Measurements from ENCODE around the gene SLITRK3.

The SLITRK3 gene

DNA sequence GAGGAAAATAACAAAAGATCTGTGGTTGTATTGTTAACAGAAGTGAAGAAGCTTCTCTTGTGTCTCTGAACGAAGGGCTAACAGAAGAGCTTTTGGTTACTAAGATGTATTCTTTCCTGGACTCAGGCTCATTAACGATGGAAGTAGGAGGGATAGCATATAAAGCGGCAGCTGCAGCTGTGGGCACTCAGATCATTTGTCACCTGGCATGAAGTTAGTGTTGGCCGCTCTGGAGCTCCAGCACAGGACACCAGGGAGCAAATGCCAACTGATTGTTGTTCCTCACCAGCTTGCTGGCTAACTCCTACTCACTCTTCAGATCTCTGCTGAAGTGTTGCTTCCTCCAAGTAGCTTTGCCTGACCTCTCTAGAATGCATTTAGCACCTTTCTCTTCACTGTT is 15.5 kb upstream of the SLITRK3 start:
- no peak for DNase-seq (ENCODE audit: low spot score)
- in situ Hi-C loops (cut with MboI; ENCODE audit: low pct_unique_long_range_greater_than_20kb, low sequenced_read_pairs, unreplicated experiment): no loop called here
- TF ChIP-seq, protein P1, sequence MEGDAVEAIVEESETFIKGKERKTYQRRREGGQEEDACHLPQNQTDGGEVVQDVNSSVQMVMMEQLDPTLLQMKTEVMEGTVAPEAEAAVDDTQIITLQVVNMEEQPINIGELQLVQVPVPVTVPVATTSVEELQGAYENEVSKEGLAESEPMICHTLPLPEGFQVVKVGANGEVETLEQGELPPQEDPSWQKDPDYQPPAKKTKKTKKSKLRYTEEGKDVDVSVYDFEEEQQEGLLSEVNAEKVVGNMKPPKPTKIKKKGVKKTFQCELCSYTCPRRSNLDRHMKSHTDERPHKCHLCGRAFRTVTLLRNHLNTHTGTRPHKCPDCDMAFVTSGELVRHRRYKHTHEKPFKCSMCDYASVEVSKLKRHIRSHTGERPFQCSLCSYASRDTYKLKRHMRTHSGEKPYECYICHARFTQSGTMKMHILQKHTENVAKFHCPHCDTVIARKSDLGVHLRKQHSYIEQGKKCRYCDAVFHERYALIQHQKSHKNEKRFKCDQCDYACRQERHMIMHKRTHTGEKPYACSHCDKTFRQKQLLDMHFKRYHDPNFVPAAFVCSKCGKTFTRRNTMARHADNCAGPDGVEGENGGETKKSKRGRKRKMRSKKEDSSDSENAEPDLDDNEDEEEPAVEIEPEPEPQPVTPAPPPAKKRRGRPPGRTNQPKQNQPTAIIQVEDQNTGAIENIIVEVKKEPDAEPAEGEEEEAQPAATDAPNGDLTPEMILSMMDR (IDR thresholded peaks at IDR 0.05; ENCODE audit: extremely low read depth, insufficient read depth, missing control alignments): no peak

- DNase-seq (ENCODE audit: low spot score): no peak
- in situ Hi-C loops (cut with MboI; ENCODE audit: low pct_unique_long_range_greater_than_20kb, low sequenced_read_pairs, unreplicated experiment): no loop called here
- TF ChIP-seq, protein P1 (IDR thresholded peaks at IDR 0.05; ENCODE audit: extremely low read depth, insufficient read depth, missing control alignments): no peak
Observed at GRCh38 chr3:165210727-165211126, 14.5 kb upstream of the SLITRK3 start.

- TF ChIP-seq, protein P1 (IDR thresholded peaks at IDR 0.05; ENCODE audit: extremely low read depth, insufficient read depth, missing control alignments): no peak
- no peak for DNase-seq (ENCODE audit: low spot score)
- in situ Hi-C loops (cut with MboI; ENCODE audit: low pct_unique_long_range_greater_than_20kb, low sequenced_read_pairs, unreplicated experiment): no loop called here
Observed at GRCh38 chr3:165210132-165210531, 13.9 kb upstream of the SLITRK3 start.

DNA sequence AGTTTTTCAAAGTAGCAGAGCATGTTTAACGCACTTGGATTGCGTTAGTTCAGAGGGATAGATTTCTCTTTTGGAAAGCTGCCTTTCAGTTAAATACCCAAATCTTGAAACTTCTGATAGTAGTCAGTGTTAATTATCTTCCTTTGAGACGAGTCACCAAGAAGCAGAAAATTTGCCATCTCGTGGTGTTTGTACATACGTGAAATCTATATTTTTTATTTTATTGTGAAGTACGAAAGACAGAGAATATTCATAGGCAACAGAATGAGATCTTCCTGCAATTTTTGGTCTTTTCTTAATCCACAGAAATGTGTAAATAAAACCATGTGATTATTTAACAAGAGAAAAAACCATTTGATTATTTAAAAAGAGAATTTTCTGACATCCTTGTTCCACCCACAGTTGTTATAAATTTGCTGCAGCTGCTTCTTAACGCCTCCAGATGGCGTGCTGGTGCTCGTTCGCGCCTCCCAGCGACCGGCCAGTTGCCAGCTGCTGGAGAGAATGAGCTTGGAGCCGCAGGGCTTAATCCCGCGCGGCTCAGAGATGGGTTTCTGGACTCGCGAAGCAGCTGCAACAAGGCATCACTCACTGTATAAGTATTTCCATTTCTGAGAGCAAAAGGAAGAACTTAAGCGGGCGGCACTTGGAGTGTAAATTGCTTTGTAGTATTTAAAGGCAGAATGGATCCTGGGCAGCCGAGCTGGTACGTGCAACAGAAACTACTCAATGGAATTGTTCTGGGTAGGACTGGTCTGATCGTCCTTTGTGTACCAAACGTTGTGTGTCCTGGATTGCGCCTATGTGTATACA is 10.5 kb upstream of the SLITRK3 start:
- TF ChIP-seq, protein P1 (IDR thresholded peaks at IDR 0.05; ENCODE audit: extremely low read depth, insufficient read depth, missing control alignments): peak; percentile 98
- peak; percentile 53 for DNase-seq (ENCODE audit: low spot score)
- in situ Hi-C loops (cut with MboI; ENCODE audit: low pct_unique_long_range_greater_than_20kb, low sequenced_read_pairs, unreplicated experiment): no loop called here

- TF ChIP-seq, protein P1 (IDR thresholded peaks at IDR 0.05; ENCODE audit: extremely low read depth, insufficient read depth, missing control alignments): no peak
- no peak for DNase-seq (ENCODE audit: low spot score)
- in situ Hi-C loops (cut with MboI; ENCODE audit: low pct_unique_long_range_greater_than_20kb, low sequenced_read_pairs, unreplicated experiment): no loop called here
Observed at GRCh38 chr3:165204445-165204844, 8.3 kb upstream of the SLITRK3 start.

- TF ChIP-seq, protein P1 (IDR thresholded peaks at IDR 0.05; ENCODE audit: extremely low read depth, insufficient read depth, missing control alignments): no peak
- in situ Hi-C loops (cut with MboI; ENCODE audit: low pct_unique_long_range_greater_than_20kb, low sequenced_read_pairs, unreplicated experiment): no loop called here
- DNase-seq (ENCODE audit: low spot score): no peak
Observed at GRCh38 chr3:165202995-165203394, 6.8 kb upstream of the SLITRK3 start.

Data from GM13977 (cell line).